Stimulated activated CD8-positive, alpha-beta memory T cell treated with anti-CD3 and anti-CD28 coated beads, Interleukin-2, amount 100 ng/mL, for 1 hour (primary cell): ENCODE results near the gene FBXW2.

Experiments used
- DNase-seq, 2 donors: peaks; one replicate each; pipeline ENCODE4 v3.0.0-alpha.2; 2020; ENCODE audit warnings: low read depth in 2 of 2

The FBXW2 gene

GRCh38 chr9:120745278-120745677 lies 47.9 kb downstream of the FBXW2 start:
- no peak for DNase-seq

GRCh38 chr9:120742951-120743416 lies 50.2 kb downstream of the FBXW2 start:
- no peak for DNase-seq

- DNase-seq: no peak
Observed at GRCh38 chr9:120741701-120742100, 51.5 kb downstream of the FBXW2 start.

- no peak for DNase-seq
Observed at GRCh38 chr9:120741191-120741590, 52.0 kb downstream of the FBXW2 start.

GRCh38 chr9:120740132-120740531 lies 53.1 kb downstream of the FBXW2 start:
- DNase-seq: no peak

- DNase-seq: no peak
Observed at GRCh38 chr9:120737416-120738165, 55.6 kb downstream of the FBXW2 start.

GRCh38 chr9:120736881-120737280 lies 56.3 kb downstream of the FBXW2 start:
- DNase-seq: no peak

GRCh38 chr9:120735415-120736126 lies 57.6 kb downstream of the FBXW2 start:
- DNase-seq: no peak

- DNase-seq: no peak
Observed at GRCh38 chr9:120734607-120735410, 58.4 kb downstream of the FBXW2 start.

- no peak for DNase-seq
Observed at GRCh38 chr9:120733190-120733589, 60.0 kb downstream of the FBXW2 start.

GRCh38 chr9:120730654-120731514 lies 62.3 kb downstream of the FBXW2 start:
- DNase-seq: no peak

GRCh38 chr9:120729791-120730241 lies 63.4 kb downstream of the FBXW2 start:
- no peak for DNase-seq

GRCh38 chr9:120726484-120726883 lies 66.7 kb downstream of the FBXW2 start:
- no peak for DNase-seq

- no peak for DNase-seq
Observed at GRCh38 chr9:120725907-120726306, 67.3 kb downstream of the FBXW2 start.

- no peak for DNase-seq
Observed at GRCh38 chr9:120724757-120725400, 68.3 kb downstream of the FBXW2 start.

GRCh38 chr9:120723565-120723964 lies 69.7 kb downstream of the FBXW2 start:
- DNase-seq: no peak

- no peak for DNase-seq
Observed at GRCh38 chr9:120720404-120720803, 72.8 kb downstream of the FBXW2 start.

GRCh38 chr9:120718316-120718715 lies 74.9 kb downstream of the FBXW2 start:
- no peak for DNase-seq

GRCh38 chr9:120717176-120717575 lies 76.0 kb downstream of the FBXW2 start:
- no peak for DNase-seq

- no peak for DNase-seq
Observed at GRCh38 chr9:120716483-120716882, 76.7 kb downstream of the FBXW2 start.
